ENCODE measurements around the gene ATP11A.

Gene ATP11A

GRCh38 chr13:112792511-112792910 is 102.7 kb downstream of the ATP11A start:
- H3K4me3 ChIP-seq (ENCODE audit: severe bottlenecking) = no peak overlapping the region
- no peak for ATAC-seq (ENCODE audit: low read depth)
- no peaks in the 10 kb centered on the region for H3K36me3 ChIP-seq (ENCODE audit: low read depth)
- no peaks in the 10 kb centered on the region for H3K4me1 ChIP-seq (ENCODE audit: insufficient read depth, poor library complexity, severe bottlenecking)
- H3K9me3 ChIP-seq (ENCODE audit: severe bottlenecking) = no peaks in the 10 kb centered on the region
- no peak for DNase-seq (ENCODE audit: low spot score)
- no peak for TF ChIP-seq CTCF (IDR thresholded peaks at IDR 0.05; ENCODE audit: poor library complexity, severe bottlenecking)
- no peaks in the 10 kb centered on the region for H3K27me3 ChIP-seq (ENCODE audit: insufficient read depth, poor library complexity, severe bottlenecking)
- no peak overlapping the region for H3K27ac ChIP-seq (ENCODE audit: poor library complexity, severe bottlenecking)

- ATAC-seq (ENCODE audit: low read depth) (no peak), DNase-seq (ENCODE audit: low spot score) (no peak)
- H3K4me3 ChIP-seq (ENCODE audit: severe bottlenecking) = no peak overlapping the region
- no peak for TF ChIP-seq CTCF (IDR thresholded peaks at IDR 0.05; ENCODE audit: poor library complexity, severe bottlenecking)
- H3K9me3 ChIP-seq (ENCODE audit: severe bottlenecking) = no peaks in the 10 kb centered on the region
- no peaks in the 10 kb centered on the region for H3K36me3 ChIP-seq (ENCODE audit: low read depth)
- H3K27ac ChIP-seq (ENCODE audit: poor library complexity, severe bottlenecking) = no peak overlapping the region
- no peaks in the 10 kb centered on the region for H3K4me1 ChIP-seq (ENCODE audit: insufficient read depth, poor library complexity, severe bottlenecking)
- no peaks in the 10 kb centered on the region for H3K27me3 ChIP-seq (ENCODE audit: insufficient read depth, poor library complexity, severe bottlenecking)
Observed at GRCh38 chr13:112793545-112794445, 104.0 kb downstream of the ATP11A start.

DNA sequence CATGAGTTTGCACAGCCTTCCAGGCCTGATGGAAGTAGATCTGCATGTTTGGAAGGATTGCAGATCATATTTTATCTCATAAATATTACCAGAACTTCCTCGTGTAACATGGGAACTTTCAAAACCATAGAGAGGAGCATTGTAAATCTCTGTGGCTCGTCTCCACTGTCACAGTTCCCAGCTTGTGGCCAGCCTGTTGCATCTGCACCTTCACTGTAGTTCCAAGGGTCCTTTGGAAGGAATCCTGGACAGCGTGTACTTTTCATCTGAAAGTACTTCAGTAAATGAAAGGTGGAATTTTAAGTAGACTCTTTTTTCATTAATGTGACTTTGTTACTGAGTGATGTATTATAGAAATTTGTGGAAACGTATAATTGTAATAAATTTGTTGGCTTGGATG is 105.4 kb downstream of the ATP11A start:
- H3K4me3 ChIP-seq (ENCODE audit: severe bottlenecking) = no peak overlapping the region
- ATAC-seq (ENCODE audit: low read depth) = no peak
- no peak for TF ChIP-seq CTCF (IDR thresholded peaks at IDR 0.05; ENCODE audit: poor library complexity, severe bottlenecking)
- DNase-seq (ENCODE audit: low spot score) = no peak
- H3K4me1 ChIP-seq (ENCODE audit: insufficient read depth, poor library complexity, severe bottlenecking) = no peaks in the 10 kb centered on the region
- H3K36me3 ChIP-seq (ENCODE audit: low read depth) = no peaks in the 10 kb centered on the region
- no peaks in the 10 kb centered on the region for H3K9me3 ChIP-seq (ENCODE audit: severe bottlenecking)
- H3K27ac ChIP-seq (ENCODE audit: poor library complexity, severe bottlenecking) = no peak overlapping the region
- no peaks in the 10 kb centered on the region for H3K27me3 ChIP-seq (ENCODE audit: insufficient read depth, poor library complexity, severe bottlenecking)

- Histone ChIP-seq H3K4me1 (ENCODE audit: insufficient read depth, poor library complexity, severe bottlenecking) (no peaks in the 10 kb centered on the region), H3K36me3 (ENCODE audit: low read depth) (no peaks in the 10 kb centered on the region), H3K4me3 (ENCODE audit: severe bottlenecking) (no peak overlapping the region), H3K27ac (ENCODE audit: poor library complexity, severe bottlenecking) (no peak overlapping the region), H3K27me3 (ENCODE audit: insufficient read depth, poor library complexity, severe bottlenecking) (no peaks in the 10 kb centered on the region), H3K9me3 (ENCODE audit: severe bottlenecking) (no peaks in the 10 kb centered on the region)
- ATAC-seq (ENCODE audit: low read depth) (no peak), DNase-seq (ENCODE audit: low spot score) (no peak)
- no peak for TF ChIP-seq CTCF (IDR thresholded peaks at IDR 0.05; ENCODE audit: poor library complexity, severe bottlenecking)
Observed at GRCh38 chr13:112796190-112796915, 106.5 kb downstream of the ATP11A start.

Measured in RWPE2 (cell line).